Iris pigment epithelial cell (primary cell): ENCODE measurements around the gene RPN2.

ENCODE experiments used
- DNase-seq: peaks from one replicate; pipeline ENCODE4 v3.0.0-alpha.2; 2011; ENCODE audit warnings: low read depth

The RPN2 gene

DNA sequence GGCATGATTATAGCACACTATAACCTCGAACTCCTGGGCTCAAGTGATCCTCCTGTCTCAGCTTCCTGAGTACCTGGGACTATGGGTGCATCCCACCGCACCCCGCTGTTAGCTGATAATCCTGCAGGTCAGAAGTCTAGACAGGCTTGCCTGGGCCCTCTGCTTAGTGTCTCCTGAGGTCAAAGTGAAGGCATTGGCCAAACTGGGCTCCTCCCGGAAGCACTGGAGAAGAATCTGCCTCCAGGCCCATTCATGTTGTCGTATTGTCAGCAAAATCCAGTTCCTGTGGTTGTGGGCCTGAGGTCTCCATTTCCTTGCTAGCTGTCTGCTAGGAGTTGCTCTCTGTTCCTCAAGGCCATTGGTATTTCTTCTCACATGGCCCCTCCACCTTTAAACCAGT is 6.6 kb downstream of the RPN2 start:
- DNase-seq, result no peak

DNA sequence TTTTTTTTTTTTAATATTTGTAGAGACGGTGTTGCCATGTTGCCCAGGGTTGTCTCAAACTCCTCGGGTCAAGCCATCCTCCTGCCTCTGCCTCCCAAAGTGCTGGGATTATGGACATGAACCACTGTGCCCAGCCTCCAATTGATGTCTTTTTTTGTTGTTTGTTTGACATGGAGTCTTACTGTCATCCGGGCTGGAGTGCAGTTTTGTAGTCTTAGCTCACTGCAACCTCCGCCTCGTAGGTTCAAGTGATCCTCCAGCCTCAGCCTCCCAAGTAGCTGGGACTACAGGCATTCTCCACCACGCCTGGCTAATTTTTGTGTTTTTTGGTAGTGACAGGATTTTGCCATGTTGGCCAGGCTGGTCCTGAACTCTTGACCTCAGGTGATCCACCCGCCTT is 9.7 kb downstream of the RPN2 start:
- no peak for DNase-seq

DNA sequence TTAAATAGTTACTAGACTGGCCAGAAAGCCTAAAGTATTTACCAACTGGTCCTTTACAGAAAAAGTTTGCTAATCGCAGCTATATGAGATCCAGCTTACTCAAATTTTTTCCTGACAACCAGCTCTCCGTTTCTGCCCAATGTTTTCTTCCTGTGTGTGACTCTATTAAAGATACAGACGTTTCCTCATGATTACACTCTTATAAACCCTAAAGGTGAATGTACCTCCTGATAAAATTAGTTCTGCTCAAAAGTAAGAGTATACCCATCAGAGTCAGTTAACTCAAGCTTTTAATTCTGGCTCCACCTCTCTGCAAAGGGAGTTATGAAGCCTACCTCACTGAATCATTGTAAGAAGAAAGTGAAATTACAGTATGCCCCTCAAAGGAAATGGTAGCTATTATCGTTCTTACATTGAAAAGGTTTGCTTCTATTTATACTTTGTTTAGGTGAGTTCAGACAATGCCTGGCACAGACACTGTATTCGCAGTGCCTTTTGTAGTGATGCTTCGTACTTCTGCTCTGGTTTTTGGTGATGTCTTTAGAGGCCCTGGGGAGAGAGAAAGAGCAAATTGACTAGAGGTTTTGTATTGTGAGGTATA is 10.4 kb downstream of the RPN2 start:
- no peak for DNase-seq

DNA sequence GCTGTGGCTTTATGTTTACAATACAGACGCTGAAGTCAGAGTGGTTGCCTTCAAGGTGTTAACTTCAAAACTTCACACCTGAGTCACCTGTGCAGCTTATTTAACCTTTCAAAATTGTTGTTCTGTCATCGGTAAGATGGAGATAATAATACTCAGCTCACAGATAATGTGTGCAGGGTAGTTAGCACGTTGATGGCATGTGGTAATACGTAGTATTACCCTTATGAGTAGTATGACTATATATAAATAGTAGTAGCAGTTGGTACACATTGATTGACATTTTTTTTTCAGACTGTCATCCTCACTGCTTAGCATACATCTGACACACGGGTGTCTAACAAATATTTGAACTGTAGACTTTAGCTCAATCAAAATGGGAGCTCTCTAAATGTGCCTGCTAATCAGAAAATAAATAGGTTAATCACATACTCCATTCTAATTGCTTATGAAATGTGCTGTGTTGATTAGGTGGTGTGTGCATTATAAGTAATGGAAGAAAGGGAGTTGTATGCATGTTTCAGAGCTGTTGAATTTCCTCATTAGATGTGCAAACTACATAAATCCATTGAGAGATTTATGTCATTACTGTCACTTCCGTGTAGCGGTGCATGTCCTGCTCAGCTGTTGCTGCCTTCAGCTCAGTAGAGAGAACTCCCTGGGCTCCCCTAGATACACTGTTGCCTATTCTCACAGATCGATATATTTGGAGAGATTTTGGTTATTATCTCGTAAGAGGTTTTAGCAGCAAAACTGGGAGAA is 11.4 kb downstream of the RPN2 start:
- DNase-seq, result no peak

DNA sequence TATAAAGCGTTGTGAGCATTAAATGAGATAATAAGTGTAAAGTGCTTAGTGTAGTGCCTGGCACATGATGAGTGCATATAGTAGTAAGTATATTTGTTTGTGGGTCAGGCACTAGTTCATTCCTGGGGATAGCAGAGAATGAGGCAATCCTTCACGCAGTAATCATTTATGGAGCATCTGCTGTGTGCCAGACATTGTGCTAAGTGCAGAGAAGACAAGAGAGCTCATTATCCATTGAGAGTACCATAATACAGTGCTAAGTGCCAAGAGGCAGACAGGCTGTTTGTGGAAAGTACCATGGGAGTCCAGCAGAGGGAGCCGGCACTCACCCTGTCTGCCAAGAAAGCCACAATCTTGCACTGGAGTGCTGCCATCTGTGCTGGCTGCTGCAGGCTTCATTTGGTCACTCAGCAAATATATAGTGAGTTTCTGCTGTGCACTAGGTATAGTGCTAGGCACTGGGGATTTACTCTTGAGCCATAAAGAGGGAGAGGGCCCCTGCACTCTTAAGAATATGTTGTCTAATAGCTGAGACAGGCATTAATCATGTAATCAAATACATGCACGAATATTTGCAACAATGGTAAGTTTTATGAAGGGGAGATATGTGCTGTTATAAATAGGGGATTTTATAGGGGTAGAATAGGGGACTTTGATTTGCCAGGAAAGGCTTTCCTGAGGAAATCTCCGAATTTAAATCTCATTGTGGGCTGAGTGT is 13.2 kb downstream of the RPN2 start:
- DNase-seq, result peak; percentile 88

DNA sequence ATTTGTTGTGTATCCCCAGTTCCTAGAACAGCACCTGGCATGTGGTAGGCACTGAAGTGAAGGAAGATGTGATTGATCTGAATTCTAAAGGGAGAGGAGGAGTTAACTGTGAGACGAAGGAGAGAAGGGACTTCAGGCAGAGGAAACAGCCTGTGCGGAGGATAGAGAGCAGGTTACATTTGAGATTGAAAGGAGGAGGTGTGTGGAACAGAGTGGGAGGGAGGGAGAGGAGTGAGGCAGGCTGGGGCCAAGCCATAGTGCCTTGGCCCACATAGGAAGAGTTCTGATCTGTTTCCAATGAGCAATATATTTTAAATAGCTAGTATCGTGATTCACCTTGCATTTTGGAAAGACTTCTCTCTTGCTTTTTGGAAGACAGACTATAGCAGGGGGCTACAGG is 14.1 kb downstream of the RPN2 start:
- no peak for DNase-seq

DNA sequence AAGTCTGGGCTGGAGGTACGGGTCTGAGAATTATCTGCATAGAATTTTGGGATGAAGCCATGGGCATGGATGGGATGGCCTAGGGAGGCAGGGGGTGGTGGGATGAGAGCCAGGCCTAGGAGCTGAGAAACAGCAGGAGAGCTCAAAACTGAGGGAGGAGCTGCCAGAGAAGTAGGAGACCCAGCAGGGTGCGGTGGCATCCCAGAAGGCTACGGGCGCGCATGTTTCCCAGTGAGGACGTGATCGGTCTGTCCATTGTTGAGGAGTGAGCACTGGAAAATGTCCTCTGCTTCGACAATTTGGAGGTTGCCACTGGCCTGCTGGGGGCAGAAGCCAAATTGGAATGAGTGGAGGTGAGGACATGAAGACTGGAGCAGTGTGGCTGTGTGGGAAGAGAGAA is 14.7 kb downstream of the RPN2 start:
- no peak for DNase-seq

DNA sequence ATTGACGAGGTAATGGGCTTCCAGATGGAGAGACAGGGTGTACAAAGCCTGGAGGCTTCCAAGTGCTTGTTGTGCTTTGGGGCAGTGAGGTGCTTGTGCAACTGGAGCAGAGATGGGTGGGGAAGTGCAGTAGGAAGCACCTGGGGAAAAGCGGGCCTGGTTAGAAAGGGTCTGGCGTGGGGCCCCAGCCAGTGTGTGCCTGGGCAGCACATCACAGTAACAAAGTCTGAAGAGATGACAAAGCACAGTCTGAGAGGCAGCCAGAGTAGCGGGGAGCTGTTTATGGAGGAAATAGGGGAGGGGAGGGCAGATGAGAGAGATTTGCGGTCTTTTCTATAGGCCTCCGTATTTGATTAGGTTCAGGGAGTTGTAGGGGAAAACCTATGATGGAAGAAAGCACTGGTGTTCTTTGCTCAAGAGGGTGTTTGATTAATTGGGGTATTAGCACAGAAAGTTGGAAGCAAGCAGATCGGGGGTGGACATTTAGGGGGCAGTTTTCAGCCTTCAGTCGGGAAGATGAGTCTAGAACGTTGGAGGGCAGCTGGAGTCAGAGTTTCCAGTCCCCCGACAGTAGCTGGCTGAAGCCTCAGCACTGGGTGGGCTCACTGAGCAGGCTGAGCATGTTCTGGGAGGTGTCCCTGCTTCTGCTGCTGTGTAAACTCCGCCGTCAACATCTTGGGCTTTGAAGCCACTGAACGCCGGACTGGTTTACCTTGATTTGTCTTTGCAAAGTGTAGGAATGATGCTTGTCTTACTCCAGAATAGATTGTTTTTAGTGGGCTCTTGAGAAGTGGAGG is 15.7 kb downstream of the RPN2 start:
- no peak for DNase-seq

DNA sequence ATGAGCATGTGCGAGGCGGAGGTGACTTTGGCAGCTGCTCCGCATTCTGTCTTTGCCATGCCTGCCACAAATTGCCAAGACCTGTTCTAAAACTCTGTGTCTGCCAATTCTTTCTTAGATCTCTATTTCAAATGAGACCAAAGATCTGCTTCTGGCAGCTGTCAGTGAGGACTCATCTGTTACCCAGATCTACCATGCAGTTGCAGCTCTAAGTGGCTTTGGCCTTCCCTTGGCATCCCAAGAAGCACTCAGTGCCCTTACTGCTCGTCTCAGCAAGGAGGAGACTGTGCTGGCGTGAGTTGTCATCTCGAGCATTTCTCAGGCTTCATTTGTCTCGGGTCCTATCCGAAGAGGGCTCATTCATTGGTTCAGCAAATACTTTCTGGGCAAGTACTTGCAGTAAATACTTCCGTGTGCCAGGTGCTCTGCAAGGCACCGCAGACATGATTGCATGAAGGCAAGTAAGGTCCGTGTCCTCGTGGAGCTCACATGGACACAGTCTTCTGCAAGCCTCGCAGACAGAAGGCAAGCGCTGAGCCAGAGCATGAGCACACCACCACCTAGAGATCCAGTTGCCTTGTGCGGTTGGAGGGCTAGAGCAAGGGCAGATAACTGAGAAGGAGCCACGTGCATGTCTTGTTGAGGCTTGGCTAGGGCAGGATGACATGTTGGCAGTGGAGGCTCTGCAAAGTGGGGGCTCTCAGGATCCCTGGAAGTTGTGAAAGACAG is 20.0 kb downstream of the RPN2 start:
- no peak for DNase-seq

DNA sequence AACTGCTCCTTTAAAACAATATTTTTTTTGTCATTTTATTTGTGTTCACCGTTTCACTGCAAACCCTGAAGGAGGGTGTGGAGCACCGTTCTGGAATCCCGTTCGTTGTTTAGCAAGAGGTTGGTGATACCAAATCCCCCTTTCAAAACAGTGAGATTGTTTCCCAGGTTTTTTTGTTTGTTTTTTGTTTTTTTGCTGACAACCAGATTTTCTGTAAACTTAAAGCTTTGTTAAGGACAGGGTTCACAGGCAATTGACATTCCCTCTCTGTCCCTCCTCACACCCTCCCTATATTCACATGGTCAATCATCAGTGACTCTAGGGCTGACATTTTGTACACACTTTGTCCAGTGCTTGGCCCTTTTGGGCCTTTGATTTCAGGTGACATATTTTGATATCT is 21.2 kb downstream of the RPN2 start:
- DNase-seq, result no peak

DNA sequence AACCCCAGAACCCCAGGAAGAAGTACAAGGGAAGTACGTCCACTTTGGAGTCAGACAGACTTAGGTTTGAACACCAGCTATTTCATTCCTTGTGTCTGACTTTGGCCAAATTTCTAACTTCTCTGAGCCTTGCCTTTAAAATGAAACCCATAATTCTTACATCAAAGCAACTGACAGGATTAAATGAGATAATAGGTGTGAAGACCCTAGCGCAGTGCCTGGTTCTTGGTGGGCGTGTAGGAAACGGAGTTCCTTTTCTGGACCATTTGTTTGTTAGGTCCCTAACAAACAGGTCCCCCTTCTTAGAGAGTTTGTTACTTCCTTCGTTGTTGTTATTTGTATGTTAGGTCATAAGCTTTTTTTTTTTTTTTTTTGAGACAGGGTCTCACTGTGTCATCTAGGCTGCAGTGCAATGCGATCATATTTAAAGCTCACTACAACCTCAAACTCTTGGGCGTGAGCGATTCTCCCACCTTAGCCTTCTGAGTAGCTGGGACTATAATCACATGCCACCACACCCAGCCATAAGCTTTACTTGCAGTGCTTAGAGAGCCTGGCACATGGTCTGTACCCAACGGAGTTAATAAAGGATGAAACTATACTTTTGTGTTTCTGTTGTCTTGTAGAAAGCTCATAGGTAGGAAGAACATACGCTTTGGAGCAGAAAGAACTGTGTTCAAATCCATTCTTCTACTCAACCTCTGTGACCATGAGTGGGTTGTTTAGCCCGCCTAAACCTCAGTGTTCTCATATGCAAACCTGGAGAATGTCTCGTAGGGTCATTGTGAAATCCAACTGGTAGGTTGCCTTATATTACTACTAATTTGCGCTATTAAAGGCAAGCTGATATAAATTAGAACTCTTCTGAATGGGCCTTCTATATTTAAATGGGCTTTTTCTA is 22.0 kb downstream of the RPN2 start:
- DNase-seq, result peak; percentile 35

DNA sequence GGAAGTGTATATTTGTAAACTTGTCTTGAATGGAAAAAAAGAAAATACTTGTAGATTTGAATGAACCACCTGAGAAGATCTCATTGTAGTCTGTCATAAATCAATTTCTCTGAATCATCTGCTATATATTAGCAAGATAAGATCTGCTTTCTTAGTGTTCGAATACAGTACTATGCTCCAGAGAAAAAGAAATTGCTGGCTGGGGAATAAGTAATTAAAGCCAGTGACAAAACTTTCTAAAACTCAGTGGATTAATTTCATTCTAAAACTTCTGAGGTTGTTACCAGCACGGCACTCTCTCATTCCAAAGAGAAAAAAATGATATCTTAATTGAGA is 22.7 kb downstream of the RPN2 start:
- no peak for DNase-seq

DNA sequence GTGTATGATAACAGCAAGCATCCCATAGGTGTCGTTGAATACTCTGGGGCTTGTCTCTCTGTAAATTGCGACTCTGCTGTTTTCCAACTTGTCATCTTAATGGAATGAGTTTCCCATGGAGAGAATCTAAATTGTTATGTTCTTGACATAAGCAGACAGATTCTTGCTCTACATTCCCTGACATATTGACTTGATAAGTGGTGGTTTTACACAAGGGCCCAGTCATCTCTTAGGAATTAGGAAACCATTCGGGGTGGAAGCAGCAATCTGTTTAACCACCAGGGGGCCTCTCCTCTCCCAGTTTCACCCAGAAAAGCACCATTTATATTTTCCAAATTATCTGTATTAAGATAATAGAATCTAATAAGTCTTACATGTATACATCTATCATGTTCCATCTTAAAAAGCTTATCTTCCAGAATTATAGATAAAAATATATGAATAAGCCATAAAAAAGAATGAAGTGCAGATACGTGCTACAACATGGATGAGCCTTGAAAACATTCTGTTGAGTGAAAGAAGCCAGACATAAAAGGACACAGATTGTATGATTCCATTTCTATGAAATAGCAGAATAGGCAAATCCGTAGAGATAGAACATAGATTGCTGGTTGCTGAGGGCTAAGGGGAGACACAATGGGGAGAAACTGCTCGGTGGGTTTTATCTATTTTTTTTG is 23.3 kb downstream of the RPN2 start:
- peak; percentile 98 for DNase-seq

DNA sequence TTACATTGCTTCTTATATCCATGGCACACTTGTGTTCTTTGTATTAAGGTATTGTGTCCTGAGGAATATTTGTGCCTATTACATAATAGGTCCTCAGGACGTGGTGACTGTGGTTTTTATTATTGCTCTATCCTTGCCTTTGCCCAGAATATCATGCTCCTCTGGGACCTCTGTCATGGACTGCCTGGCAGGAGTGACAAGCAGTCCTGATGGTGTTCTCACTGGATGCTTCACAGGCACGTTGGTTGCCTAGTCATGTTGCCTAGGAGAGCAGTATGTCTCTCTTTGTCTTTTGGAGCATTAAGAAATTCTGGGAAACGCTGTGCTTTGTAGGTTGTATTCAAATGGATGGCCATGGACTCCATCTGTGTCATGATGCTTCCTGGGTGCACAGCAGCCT is 24.9 kb downstream of the RPN2 start:
- DNase-seq, result no peak

DNA sequence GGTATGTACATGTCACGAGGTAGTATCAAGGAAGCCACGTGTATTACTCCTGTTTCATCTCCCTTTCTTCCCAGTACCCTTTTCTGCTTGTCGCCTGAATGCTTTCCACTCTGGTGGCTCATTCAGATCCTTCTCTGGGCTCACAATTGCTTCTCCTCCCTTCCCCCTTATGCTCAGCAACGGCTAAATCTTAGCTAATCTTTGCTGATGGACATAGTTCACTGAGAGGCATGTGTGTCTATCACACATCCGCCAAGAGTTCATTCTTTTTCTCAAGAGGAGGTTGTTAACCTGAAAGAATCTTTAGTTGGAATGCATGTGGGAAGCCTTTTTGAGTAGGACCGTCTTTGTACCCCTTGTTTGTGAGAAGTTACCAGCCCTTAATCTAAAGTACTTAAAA is 26.0 kb downstream of the RPN2 start:
- DNase-seq, result peak; percentile 24

DNA sequence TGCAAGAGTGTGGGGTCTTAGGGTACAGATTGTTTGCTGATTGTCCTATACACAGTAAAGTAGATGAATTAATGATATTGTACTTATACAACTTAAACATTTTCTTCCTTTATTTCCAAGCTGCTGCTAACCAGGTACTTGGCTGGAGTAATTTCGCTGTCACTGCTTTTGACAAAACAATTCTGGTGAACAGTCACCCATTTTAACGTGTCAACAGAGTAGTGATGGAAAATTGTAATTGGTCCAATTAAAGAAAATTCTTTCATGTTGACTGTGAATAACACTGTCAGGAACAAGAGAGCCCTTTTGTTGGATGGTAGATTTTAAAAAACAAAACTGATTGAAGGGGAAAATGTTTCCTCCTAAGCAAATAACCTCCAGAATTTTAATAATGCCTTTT is 26.7 kb downstream of the RPN2 start:
- DNase-seq, result no peak

DNA sequence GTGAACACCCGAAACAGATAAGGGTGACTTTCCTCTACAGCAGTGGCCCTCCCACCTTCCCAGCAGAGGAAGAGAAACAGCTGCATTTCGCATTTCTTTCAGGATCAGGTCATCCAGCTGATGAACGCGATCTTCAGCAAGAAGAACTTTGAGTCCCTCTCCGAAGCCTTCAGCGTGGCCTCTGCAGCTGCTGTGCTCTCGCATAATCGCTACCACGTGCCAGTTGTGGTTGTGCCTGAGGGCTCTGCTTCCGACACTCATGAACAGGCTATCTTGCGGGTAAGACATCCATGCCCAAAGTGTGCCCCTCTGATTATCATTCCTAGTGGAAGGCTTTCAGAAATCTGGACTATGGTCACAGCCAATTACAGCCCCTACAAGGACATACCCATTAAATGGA is 28.0 kb downstream of the RPN2 start:
- DNase-seq, result no peak

DNA sequence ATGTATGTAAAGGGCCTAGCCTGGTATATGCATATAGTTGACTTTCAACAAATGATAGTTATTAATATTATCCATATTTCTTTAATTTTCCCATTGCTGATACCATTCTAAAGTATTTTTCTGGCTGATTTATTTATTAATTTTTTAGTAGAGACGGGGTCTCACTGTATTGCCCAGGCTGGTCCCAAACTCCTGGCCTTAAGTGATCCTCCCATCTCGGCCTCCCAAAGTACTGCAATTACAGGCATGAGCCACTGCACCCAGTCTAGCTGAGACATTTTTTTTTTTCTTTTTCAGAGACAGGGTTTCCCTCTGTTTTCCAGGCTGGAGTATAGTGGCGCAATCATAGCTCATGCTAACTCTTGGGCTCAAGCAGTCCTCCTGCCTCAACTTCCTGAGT is 30.1 kb downstream of the RPN2 start:
- peak; percentile 15 for DNase-seq

DNA sequence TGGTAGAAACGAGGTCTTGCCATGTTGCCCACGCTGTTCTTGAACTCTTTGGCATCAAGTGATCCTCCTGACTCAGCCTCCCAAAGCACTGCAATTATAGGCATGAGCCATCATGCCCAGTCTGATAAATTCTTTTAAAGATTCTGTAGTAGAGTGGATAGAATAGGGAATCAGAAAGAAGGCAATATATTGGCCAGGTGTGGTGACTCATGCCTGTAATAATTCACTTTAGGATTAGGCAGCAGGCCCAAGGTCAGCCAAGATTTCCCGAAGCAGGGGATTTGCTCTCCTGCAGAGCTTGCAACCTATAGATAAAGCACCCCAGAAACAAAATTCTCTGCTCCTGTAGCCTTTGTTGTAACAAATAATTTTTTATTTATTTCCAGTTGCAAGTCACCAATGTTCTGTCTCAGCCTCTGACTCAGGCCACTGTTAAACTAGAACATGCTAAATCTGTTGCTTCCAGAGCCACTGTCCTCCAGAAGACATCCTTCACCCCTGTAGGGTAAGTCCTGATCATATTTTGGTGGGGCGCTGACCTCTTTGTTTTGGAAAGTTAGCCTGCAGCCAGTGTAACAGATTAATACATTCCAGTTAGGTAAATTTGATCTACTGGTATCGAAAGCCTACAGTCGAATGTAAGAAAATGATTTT is 30.7 kb downstream of the RPN2 start:
- DNase-seq, result peak; percentile 11

DNA sequence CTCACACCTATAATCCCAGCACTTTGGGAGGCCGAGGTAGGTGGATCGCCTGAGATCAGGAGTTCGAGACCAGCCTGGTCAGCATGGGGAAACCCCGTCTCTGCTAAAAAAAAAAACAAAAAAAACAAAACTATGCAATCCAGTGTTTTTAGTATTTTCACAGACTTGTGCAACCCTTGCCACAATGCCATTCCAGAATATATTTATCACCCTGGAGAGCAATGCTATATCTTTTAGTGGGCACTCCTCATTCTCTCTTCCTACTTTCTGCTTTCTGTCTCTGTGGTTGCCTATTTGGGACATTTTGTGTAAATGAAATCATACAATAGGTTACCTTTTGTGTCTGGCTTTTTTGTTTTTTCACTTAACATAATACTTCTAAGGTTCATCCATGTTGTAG is 39.3 kb downstream of the RPN2 start:
- DNase-seq, result peak; percentile 39
